T-helper 17 cell (primary cell): ENCODE results near the gene AGTRAP. TPM values are rescaled to one million over a fixed set of nuclear protein-coding genes. Genes with fewer than 3 reads are reported as not detected.

Experiments
- ATAC-seq: fragments of 150-1000 bp; cut with Tn5 transposase; 2 replicates; pipeline ENCODE4 v1.10.0; 2021; ENCODE audit warnings: mild to moderate bottlenecking, moderate library complexity
- DNase-seq, 3 donors: peaks; one replicate each; pipeline versions ENCODE4 v3.0.0 to v3.0.0-alpha.2; 2020 to 2021
- H3K9me3 ChIP-seq: one replicate; pipeline ENCODE4 v1.7.0; 2013; ENCODE audit warnings: low read length, mild to moderate bottlenecking; ENCODE audit not compliant: control insufficient read depth, poor library complexity, severe bottlenecking
- H3K27ac Mint-ChIP-seq: one replicate; pipeline ENCODE4 v1.8.0; 2022; ENCODE audit warnings: mild to moderate bottlenecking, moderate library complexity, mixed read lengths
- H3K27me3 Mint-ChIP-seq: one replicate; pipeline ENCODE4 v1.8.0; 2022; ENCODE audit warnings: mixed read lengths
- H3K36me3 Mint-ChIP-seq: one replicate; pipeline ENCODE4 v1.8.0; 2022; ENCODE audit warnings: low read depth, mixed read lengths
- H3K4me1 Mint-ChIP-seq: one replicate; pipeline ENCODE4 v1.8.0; 2022; ENCODE audit warnings: mild to moderate bottlenecking, mixed read lengths
- H3K4me3 Mint-ChIP-seq: one replicate; pipeline ENCODE4 v1.8.0; 2022; ENCODE audit warnings: mild to moderate bottlenecking, moderate library complexity, mixed read lengths
- total RNA-seq, 4 donors: library from RNA in 2 of 4; stranded (reverse) in 2 of 4; gene quantifications; one replicate each; pipeline ENCODE4 v1.2.3 and lab custom pipeline; 2022 to 2026

The AGTRAP gene
- total RNA-seq, 2 donors from 2014 or later: 19.2 to 22.5 TPM

DNA sequence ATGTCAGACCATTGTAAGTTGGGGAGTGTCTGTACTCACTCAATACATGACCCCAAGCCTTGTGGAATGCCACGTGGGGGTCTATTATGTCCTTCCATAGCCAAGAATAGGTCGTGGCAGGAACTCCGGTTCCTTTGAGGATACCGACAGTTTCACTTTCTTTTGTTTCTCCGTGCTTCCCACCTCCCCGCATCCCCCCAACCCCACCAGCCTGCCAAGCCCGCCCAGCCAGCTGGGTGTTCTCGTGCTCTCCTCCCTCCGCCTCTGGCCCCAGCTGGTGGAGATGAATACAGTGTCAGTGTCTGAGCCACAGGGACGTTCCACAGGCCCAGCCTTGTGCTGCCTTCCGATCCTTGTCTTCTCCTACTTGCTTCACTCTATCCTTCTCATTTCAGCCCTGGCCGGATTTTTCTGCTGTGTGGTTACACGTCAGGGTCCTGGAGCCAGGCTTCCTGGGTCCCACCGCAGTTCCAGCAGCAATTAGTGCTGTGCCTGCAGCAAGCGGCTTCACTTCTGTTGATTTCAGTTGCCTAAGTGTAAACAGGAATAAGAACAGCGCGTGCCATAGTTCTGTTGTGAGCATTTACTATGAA lies 4.1 kb upstream of the AGTRAP start:
- peak overlapping the region; percentile 89 for H3K4me3 Mint-ChIP-seq
- H3K27ac Mint-ChIP-seq: peak overlapping the region; percentile 37
- no peaks in the 10 kb centered on the region for H3K9me3 ChIP-seq
- no peaks in the 10 kb centered on the region for H3K27me3 Mint-ChIP-seq
- H3K36me3 Mint-ChIP-seq: no peaks in the 10 kb centered on the region
- peaks cover 24% of the 10 kb centered on the region for H3K4me1 Mint-ChIP-seq
- DNase-seq: no peak
- ATAC-seq: no peak

DNA sequence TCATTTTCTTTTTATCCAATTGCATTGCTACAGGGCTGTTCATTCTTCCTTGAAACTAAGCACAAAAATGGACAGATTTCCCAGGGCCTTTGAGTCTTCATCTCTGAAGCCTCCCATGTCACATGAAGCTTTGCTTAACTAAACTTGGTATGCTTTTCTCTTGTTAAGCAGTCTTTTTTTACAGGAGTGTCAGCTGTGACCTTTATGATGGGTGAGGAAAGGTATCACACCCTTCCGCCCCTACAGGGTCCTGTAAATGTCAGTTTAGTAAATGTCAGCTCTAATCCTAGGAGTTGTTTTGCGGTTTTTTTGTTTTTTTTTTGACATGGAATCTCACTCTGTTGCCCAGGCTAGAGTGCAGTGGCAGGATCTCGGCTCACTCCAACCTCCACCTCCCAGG lies 2.6 kb upstream of the AGTRAP start:
- peaks cover 38% of the 10 kb centered on the region for H3K4me1 Mint-ChIP-seq
- no peak overlapping the region for H3K4me3 Mint-ChIP-seq
- H3K9me3 ChIP-seq: no peaks in the 10 kb centered on the region
- no peaks in the 10 kb centered on the region for H3K27me3 Mint-ChIP-seq
- no peak for ATAC-seq
- H3K36me3 Mint-ChIP-seq: no peaks in the 10 kb centered on the region
- DNase-seq: no peak
- no peak overlapping the region for H3K27ac Mint-ChIP-seq

DNA sequence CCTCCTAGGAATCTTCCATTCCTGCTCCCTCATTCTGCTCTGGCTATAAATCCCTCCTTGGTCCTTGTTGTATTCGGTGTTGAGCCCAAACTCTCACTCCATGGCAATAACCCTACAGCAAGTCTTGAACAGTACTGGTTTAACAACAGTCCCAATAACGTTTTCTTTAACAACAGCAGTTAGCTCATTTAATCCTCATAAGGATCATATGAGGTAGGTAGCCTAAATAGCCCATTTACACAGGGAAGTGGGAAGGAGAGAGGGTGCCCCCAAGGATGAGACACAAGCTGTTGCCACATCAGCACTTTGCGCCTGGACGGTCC lies 444 bp upstream of the AGTRAP start:
- no peak for DNase-seq
- Mint-ChIP-seq H3K4me3 (peak overlapping the region; percentile 96), H3K4me1 (peaks cover 44% of the 10 kb centered on the region), H3K36me3 (no peaks in the 10 kb centered on the region), H3K27me3 (no peaks in the 10 kb centered on the region), H3K27ac (peak overlapping the region; percentile 92)
- no peaks in the 10 kb centered on the region for H3K9me3 ChIP-seq
- no peak for ATAC-seq

DNA sequence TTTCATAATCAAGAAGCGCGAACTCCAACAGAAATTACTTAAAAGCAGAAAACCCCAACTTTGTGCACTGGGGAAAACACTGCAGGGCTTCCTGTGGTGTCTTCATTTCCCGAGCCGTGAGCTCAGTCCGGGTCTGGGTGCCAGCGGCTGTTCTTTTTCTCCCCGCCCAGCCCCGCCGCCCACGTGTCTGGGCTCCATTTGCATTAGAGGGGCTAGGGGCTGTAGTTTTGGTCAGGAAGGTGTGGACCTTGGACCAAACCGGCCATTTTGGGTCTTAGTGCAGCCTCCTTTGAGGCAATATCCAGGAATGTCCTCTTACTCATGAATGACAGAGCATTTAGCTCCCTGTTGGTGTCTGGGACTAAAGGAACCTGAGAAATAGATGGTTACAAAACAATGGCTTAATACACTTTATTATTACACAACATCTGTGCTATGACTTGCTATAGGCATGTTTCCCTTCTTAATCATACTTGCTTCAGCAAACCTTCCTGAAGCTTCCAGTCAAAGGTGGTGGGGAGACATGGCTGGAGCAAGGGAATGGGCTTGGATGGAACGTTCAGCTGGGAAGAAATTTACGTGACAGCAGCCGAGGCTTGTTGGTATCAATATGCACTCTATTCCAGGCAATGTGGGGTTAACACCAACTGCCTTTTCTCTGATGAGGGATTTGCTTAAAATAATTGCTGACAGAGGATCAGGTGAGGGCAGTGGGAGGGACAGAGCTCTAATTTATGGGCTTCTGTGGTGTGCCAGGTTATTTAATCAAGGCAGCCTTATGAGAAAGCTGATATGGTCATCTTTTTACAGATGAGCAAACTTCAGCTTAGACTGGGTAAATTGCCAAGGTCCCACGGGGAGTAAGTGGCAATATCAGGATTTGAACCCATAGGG lies 1.1 kb downstream of the AGTRAP start:
- Mint-ChIP-seq H3K27ac (peak overlapping the region; percentile 92), H3K27me3 (no peaks in the 10 kb centered on the region), H3K4me3 (peak overlapping the region; percentile 96), H3K36me3 (no peaks in the 10 kb centered on the region), H3K4me1 (peaks cover 44% of the 10 kb centered on the region)
- DNase-seq (peak; percentile 20 to 29 (median 26)), ATAC-seq (peak; percentile 77)
- no peaks in the 10 kb centered on the region for H3K9me3 ChIP-seq

DNA sequence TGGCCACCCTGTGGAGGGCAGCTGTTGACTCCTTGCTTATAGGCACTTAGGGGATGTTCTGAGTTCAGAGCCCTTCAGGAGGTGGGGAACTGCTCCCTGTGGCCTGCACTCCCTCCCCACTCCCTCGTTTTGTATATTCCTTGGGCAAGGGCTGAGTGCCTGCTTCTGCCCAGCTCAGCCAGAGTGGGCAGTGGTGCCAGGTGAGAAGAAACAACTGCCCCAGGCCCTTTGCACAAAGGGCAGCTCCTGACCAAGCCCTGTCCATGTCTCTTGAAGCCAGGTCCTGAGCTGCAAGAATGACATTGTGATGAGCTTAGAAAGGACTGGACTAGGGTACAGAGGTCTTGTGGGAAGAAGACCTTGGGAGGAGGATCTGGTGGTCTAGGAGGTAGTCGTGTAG lies 2.2 kb downstream of the AGTRAP start:
- Mint-ChIP-seq H3K27ac (no peak overlapping the region), H3K27me3 (no peaks in the 10 kb centered on the region), H3K4me3 (no peak overlapping the region), H3K4me1 (peaks cover 51% of the 10 kb centered on the region), H3K36me3 (no peaks in the 10 kb centered on the region)
- no peaks in the 10 kb centered on the region for H3K9me3 ChIP-seq
- no peak for DNase-seq
- no peak for ATAC-seq

DNA sequence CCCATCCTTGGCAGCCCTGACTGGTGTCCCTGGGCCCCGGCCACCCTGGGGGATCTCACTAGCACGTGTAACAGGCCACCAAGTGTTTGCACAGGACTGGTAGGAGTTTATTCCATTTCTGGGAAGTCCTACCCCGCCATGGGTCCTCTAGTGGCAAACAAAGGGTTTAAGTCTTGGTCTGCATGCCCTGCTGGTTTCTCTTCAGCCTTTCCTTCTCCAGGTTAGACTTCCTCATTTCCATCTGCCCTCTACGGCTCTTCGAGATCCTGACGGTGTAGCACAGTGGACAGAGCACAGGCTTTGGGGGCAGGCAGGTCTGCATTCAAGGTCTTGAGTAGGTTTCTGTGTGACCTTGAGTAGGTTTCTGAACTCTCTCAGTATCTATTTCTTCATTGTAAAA lies 2.8 kb downstream of the AGTRAP start:
- H3K27ac Mint-ChIP-seq: peak overlapping the region; percentile 62
- no peak overlapping the region for H3K4me3 Mint-ChIP-seq
- H3K27me3 Mint-ChIP-seq: no peaks in the 10 kb centered on the region
- no peak for DNase-seq
- no peaks in the 10 kb centered on the region for H3K36me3 Mint-ChIP-seq
- no peaks in the 10 kb centered on the region for H3K9me3 ChIP-seq
- H3K4me1 Mint-ChIP-seq: peaks cover 52% of the 10 kb centered on the region
- no peak for ATAC-seq

DNA sequence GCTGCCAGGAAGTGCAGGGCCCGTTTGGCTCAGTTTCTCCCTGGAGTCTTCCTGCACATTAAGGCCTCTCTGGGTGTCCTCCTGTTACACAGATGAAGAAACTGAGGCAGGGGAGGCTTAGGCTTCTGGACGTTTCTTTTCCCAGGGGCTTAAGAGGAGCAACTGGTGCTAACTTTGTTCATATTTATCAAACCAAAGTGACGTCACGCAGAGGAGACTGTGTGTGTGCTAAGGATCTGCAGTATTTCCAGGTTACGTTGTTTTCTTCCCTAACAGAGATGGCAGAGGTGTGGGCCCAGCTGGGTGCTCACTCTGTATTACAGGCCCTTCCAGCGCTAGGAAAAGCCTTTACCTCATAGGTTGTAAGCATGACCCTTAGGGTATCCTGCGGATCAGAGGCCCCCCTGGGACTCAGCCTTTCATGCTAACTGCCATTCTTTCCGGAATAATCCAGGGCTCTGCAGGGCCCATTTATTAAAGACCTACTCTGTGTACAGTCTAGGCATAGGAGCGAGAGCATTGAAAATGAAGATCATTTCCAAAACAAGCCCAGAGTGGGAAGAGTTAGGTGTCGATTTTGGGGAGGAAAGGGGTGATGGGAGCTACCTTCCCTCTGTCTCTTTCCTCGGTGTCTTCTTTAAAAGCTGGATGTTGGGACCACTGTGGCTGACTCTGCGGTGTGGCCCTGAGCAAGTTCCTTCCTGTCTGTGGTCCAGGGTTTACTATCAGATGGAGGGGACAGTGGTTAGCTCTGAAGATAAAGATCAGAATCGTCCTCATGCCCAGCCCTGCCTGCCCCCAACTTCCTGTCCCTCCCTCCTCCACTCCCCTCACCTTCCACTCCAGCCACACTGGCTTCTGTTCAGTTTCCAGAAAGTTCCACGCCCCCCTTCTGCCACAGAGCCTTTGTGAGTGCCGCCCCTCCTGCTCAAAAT lies 4.6 kb downstream of the AGTRAP start:
- ATAC-seq (peak; percentile 28), DNase-seq (no peak)

DNA sequence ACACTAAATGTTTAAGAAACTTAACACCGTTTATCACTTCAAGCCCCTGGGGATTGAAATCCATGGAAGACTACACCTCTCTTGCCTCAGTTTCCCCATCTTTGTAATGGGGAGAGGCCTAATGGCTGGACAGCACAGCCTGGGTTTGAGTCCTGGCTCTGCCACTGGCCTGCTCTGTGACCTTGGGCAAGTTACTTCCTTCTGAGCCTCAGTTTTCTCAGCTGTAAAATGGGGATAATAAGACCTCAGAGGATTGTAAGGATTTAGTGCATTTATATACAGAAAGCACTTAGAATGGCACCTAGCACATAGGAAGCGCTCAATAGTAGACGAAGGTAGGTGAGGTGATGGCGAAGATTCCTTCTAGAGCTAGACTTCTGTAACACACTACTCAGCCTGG lies 5.5 kb downstream of the AGTRAP start:
- Mint-ChIP-seq H3K4me1 (peaks cover 50% of the 10 kb centered on the region), H3K27ac (peak overlapping the region; percentile 32), H3K36me3 (peaks cover 2% of the 10 kb centered on the region), H3K4me3 (peak overlapping the region; percentile 66), H3K27me3 (no peaks in the 10 kb centered on the region)
- ATAC-seq (no peak), DNase-seq (no peak)
- H3K9me3 ChIP-seq: no peaks in the 10 kb centered on the region

More for the DNA sequence above, 4.6 kb downstream of the AGTRAP start:
- Mint-ChIP-seq H3K36me3 (no peaks in the 10 kb centered on the region), H3K27ac (peak overlapping the region; percentile 32), H3K4me1 (peaks cover 49% of the 10 kb centered on the region), H3K27me3 (no peaks in the 10 kb centered on the region), H3K4me3 (peak overlapping the region; percentile 66)
- no peaks in the 10 kb centered on the region for H3K9me3 ChIP-seq

DNA sequence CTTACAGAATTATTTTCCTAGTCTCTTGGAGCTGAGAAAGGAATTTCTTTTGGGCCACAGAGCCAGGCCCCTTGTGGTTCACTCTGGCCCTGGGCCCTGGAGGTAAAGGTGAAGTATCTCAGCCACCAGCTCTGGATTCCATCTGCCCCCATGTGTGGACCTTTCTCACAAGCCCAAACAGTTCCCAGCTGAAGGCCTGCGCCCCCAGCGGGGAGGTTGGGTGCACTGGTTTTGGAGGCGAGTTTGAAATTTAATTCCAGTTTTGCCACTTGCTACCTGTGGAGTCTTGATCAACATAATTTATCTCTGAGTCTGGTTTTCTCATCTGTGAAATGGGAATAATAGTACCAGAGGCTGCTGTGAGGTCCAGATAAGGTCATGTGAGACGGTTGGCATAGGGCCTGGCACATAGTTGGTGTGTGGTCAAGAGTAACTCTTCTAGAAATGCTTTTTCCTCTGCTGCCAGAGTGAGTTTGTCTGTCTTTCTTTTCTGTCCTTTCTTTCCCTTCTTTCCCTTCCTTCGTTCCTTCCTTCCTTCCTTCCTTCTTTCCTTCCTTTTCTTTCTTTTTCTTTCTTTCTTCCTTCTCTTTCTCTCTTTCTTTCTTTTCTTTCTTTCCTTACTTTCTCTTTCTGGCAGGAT lies 6.1 kb downstream of the AGTRAP start:
- no peak for DNase-seq
- no peak overlapping the region for H3K27ac Mint-ChIP-seq
- ATAC-seq: no peak

DNA sequence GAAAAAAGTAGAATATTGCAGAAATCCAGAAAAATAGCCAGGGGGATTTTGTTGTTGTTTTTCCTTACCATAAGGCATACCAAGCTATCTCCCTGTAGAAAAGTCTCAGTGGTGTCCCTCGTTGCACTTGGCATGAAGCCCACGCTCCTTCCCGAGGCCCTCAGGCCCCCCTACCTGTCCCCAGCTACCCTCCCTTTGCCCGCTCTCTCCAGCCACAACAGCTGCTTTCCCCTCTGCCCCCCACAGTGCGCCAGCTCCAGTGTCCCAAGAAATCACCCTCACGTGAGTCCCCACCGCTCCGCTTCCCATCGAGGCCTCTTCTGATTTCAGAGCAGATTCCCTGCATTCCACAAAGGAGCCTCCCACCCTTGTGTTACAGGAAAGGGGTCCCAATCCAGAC lies 8.4 kb downstream of the AGTRAP start:
- Mint-ChIP-seq H3K27ac (no peak overlapping the region), H3K27me3 (no peaks in the 10 kb centered on the region), H3K4me1 (peaks cover 36% of the 10 kb centered on the region), H3K36me3 (peaks cover 5% of the 10 kb centered on the region), H3K4me3 (no peak overlapping the region)
- no peak for DNase-seq
- no peak for ATAC-seq
- H3K9me3 ChIP-seq: no peaks in the 10 kb centered on the region

More for the DNA sequence above, 6.1 kb downstream of the AGTRAP start:
- Mint-ChIP-seq H3K4me1 (peaks cover 50% of the 10 kb centered on the region), H3K36me3 (peaks cover 5% of the 10 kb centered on the region), H3K27me3 (no peaks in the 10 kb centered on the region), H3K4me3 (peak overlapping the region; percentile 66)
- no peaks in the 10 kb centered on the region for H3K9me3 ChIP-seq

DNA sequence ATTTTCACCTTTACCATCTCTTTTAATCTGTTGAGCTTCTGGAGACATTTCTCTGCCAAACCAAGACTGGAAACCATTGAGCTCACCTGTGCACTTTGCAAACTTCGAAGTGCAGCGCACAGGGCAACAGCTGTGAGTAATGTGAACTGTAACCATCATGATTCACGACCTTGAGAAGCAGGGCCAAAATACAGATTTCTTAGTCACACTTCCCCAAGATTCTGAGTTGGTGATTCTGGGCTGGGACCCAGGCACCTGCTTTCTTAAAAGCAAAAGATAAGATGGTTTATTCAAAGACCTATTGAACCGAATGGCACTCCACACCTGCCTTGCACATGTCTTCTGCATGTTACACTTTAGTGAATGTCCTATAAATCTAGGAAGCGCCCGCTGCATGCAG lies 10.2 kb downstream of the AGTRAP start:
- ATAC-seq (no peak), DNase-seq (no peak)
- H3K9me3 ChIP-seq: no peaks in the 10 kb centered on the region
- no peaks in the 10 kb centered on the region for H3K27me3 Mint-ChIP-seq
- H3K4me3 Mint-ChIP-seq: no peak overlapping the region
- H3K4me1 Mint-ChIP-seq: peaks cover 22% of the 10 kb centered on the region
- no peak overlapping the region for H3K27ac Mint-ChIP-seq
- peaks cover 5% of the 10 kb centered on the region for H3K36me3 Mint-ChIP-seq

DNA sequence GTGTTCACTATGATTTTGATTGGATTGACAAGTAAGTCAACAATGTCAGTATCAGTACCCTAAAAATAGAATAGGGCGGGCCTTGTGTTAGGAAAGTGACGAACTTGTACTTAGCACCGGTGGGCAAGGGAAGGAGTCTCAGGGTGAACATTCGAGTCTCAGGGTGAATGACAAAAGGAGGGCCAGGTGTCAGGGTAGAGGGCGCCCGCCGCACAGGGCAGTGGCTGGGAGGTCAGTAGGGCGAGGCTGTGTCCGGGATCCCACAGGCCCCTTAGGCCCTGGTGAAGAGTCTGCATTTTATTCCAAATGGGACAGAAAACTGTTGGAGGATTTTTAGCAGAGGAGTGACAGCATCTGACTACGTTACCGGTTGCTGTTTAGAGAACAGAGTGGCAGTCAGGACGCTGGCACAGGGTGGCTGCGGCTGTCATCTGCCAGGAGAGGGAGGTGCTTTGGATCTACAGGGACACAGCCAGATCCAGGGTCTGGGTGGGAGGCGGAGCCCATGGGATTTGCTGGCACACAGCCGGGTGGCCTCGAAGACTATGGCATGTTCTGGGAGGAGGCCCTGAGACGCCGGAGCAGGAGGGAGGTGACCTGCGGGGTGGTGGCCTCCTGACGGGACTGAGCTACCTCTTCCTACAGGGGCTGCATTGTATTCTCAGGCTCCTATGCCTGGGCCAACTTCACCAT lies 11.0 kb downstream of the AGTRAP start:
- DNase-seq (no peak), ATAC-seq (no peak)
- Mint-ChIP-seq H3K36me3 (peaks cover 5% of the 10 kb centered on the region), H3K27ac (no peak overlapping the region), H3K27me3 (no peaks in the 10 kb centered on the region), H3K4me3 (no peak overlapping the region), H3K4me1 (peaks cover 20% of the 10 kb centered on the region)
- H3K9me3 ChIP-seq: no peaks in the 10 kb centered on the region
